SK-N-SH treated with all-trans-retinoic acid at 6 μM for 48 hours (cell line): Measurements from ENCODE around the gene ELMOD3.
"Not testable (repeated sequence)": the region's sequence is repeated elsewhere in the genome, so short reads cannot be mapped to it uniquely, and the experiment has no call there.

Source experiments
- ATAC-seq: fragments of 200-7000 bp; cut with Tn5 transposase; 3 replicates; pipeline ENCODE4 v1.9.1; 2020; ENCODE audit warnings: mild to moderate bottlenecking, moderate library complexity
- ARNTL ChIP-seq: fragments of 450-650 bp; formaldehyde crosslinking; IDR thresholded peaks from 2 replicates; pipeline ENCODE4 v1.5.0; 2020; ENCODE audit warnings: low read depth, mild to moderate bottlenecking, moderate library complexity, borderline replicate concordance
- BACH2 ChIP-seq: fragments of 250-450 bp; sonication (Bioruptor Pico); IDR thresholded peaks from 2 replicates; pipeline ENCODE4 v1.9.0; 2021; ENCODE audit warnings: mild to moderate bottlenecking, borderline replicate concordance
- CREB5 ChIP-seq: fragments of 250-450 bp; sonication (Bioruptor Pico); IDR thresholded peaks from 2 replicates; pipeline ENCODE4 v1.5.1; 2020; ENCODE audit warnings: low read depth, mild to moderate bottlenecking, moderate library complexity
- CSRNP3 ChIP-seq: fragments of 250-450 bp; sonication (Bioruptor Pico); IDR thresholded peaks from 2 replicates; pipeline ENCODE4 v1.5.1; 2021; ENCODE audit warnings: mild to moderate bottlenecking, moderate library complexity
- GLIS3 ChIP-seq: fragments of 250-450 bp; sonication (Bioruptor Pico); IDR thresholded peaks from 2 replicates; pipeline ENCODE4 v1.5.0; 2020; ENCODE audit warnings: mild to moderate bottlenecking, moderate library complexity
- OSR1 ChIP-seq: fragments of 250-450 bp; sonication (Bioruptor Pico); IDR thresholded peaks from 2 replicates; pipeline ENCODE4 v1.8.0; 2022; ENCODE audit warnings: moderate library complexity, mild to moderate bottlenecking, inconsistent platforms
- POU6F1 ChIP-seq: fragments of 250-450 bp; sonication (Bioruptor Pico); IDR thresholded peaks from 2 replicates; pipeline ENCODE4 v1.8.0; 2021; ENCODE audit warnings: low read depth, mild to moderate bottlenecking, moderate library complexity, borderline replicate concordance
- RARB ChIP-seq: fragments of 250-450 bp; sonication (Bioruptor Pico); IDR thresholded peaks from 2 replicates; pipeline ENCODE4 v1.8.0; 2021; ENCODE audit warnings: mild to moderate bottlenecking, moderate library complexity
- SNAI2 ChIP-seq: fragments of 250-450 bp; sonication (Bioruptor Pico); IDR thresholded peaks from 2 replicates; pipeline ENCODE4 v1.5.0; 2020; ENCODE audit warnings: mild to moderate bottlenecking, moderate library complexity
- TCF4 ChIP-seq: fragments of 250-450 bp; sonication (Bioruptor Pico); IDR thresholded peaks from 2 replicates; pipeline ENCODE4 v1.8.0; 2021; ENCODE audit warnings: mild to moderate bottlenecking, moderate library complexity, borderline replicate concordance
- TOX ChIP-seq: fragments of 250-450 bp; sonication (Bioruptor Pico); IDR thresholded peaks from 2 replicates; pipeline ENCODE4 v1.8.0; 2021; ENCODE audit warnings: mild to moderate bottlenecking, moderate library complexity, borderline replicate concordance
- TSHZ2 ChIP-seq: fragments of 250-450 bp; sonication (Bioruptor Pico); IDR thresholded peaks from 2 replicates; pipeline ENCODE4 v1.5.0; 2020; ENCODE audit warnings: mild to moderate bottlenecking, moderate library complexity
- ZC3H10 ChIP-seq: fragments of 250-450 bp; sonication (Bioruptor Pico); IDR thresholded peaks from 2 replicates; pipeline ENCODE4 v1.5.1; 2021; ENCODE audit warnings: mild to moderate bottlenecking, moderate library complexity
- ZFP3 ChIP-seq: fragments of 250-450 bp; sonication (Bioruptor Pico); IDR thresholded peaks from 2 replicates; pipeline ENCODE4 v1.5.0; 2020; ENCODE audit warnings: mild to moderate bottlenecking, moderate library complexity
- ZFP30 ChIP-seq: fragments of 450-650 bp; formaldehyde crosslinking; IDR thresholded peaks from 2 replicates; pipeline ENCODE4 v1.5.0; 2022; ENCODE audit warnings: mild to moderate bottlenecking, moderate library complexity
- ZNF70 ChIP-seq: fragments of 450-650 bp; formaldehyde crosslinking; IDR thresholded peaks from 2 replicates; pipeline ENCODE4 v1.5.0; 2020; ENCODE audit warnings: mild to moderate bottlenecking, moderate library complexity
- ZNF8 ChIP-seq: fragments of 450-650 bp; formaldehyde crosslinking; IDR thresholded peaks from 2 replicates; pipeline ENCODE4 v1.5.0; 2020; ENCODE audit warnings: mild to moderate bottlenecking, moderate library complexity

The ELMOD3 gene

GRCh38 chr2:85319796-85320195, 34.8 kb upstream of the ELMOD3 start:
- no peak for TF ChIP-seq GLIS3 (CRISPR knock-in tag)
- no peak for TF ChIP-seq ARNTL (CRISPR knock-in tag)
- TF ChIP-seq ZC3H10 (CRISPR knock-in tag), result no peak
- TF ChIP-seq CREB5, result no peak
- no peak for TF ChIP-seq ZNF8 (CRISPR knock-in tag)
- TF ChIP-seq TCF4 (CRISPR knock-in tag), result no peak
- no peak for TF ChIP-seq RARB (CRISPR knock-in tag)
- TF ChIP-seq ZFP3 (CRISPR knock-in tag), result no peak
- no peak for TF ChIP-seq TSHZ2 (CRISPR knock-in tag)
- TF ChIP-seq OSR1 (CRISPR knock-in tag), result no peak
- TF ChIP-seq ZFP30, result no peak
- no peak for TF ChIP-seq CSRNP3 (CRISPR knock-in tag)
- no peak for TF ChIP-seq POU6F1 (CRISPR knock-in tag)
- no peak for TF ChIP-seq SNAI2 (CRISPR knock-in tag)
- no peak for TF ChIP-seq BACH2 (CRISPR knock-in tag)
- TF ChIP-seq TOX (CRISPR knock-in tag), result no peak
- no peak for ATAC-seq

GRCh38 chr2:85323351-85323987, 31.1 kb upstream of the ELMOD3 start:
- TF ChIP-seq ZNF70 (CRISPR knock-in tag), result no peak
- no peak for TF ChIP-seq TOX (CRISPR knock-in tag)
- no peak for TF ChIP-seq POU6F1 (CRISPR knock-in tag)
- TF ChIP-seq GLIS3 (CRISPR knock-in tag), result no peak
- TF ChIP-seq OSR1 (CRISPR knock-in tag), result no peak
- no peak for TF ChIP-seq ZFP3 (CRISPR knock-in tag)
- no peak for TF ChIP-seq CSRNP3 (CRISPR knock-in tag)
- ATAC-seq, result no peak

- ATAC-seq, result not testable (repeated sequence)
These were observed 30.6 kb upstream of the ELMOD3 start for GRCh38 chr2:85323988-85324367.
